Central memory CD8-positive, alpha-beta T cell (primary cell): ENCODE measurements around the gene NPEPL1.
"Not testable (repeated sequence)": the region's sequence is repeated elsewhere in the genome, so short reads cannot be mapped to it uniquely, and the experiment has no call there.

Experiments
- ATAC-seq: fragments of 150-1000 bp; cut with Tn5 transposase; replicated peaks from 2 replicates; pipeline ENCODE4 v1.10.0; 2022; ENCODE audit warnings: mild to moderate bottlenecking, moderate FRiP score, moderate number of reproducible peaks; ENCODE audit not compliant: poor library complexity, severe bottlenecking; ENCODE audit errors: extremely low read depth
- DNase-seq, 2 donors: peaks; one replicate each; pipeline ENCODE4 v3.0.0; 2021; ENCODE audit warnings: low spot score in 2 of 2
- H3K27ac Mint-ChIP-seq: one replicate; pipeline ENCODE4 v1.8.0; 2022; ENCODE audit warnings: low read depth, mild to moderate bottlenecking, moderate library complexity, mixed read lengths
- H3K27me3 Mint-ChIP-seq: one replicate; pipeline ENCODE4 v1.8.0; 2022; ENCODE audit warnings: mixed read lengths
- H3K36me3 Mint-ChIP-seq: one replicate; pipeline ENCODE4 v1.8.0; 2022; ENCODE audit warnings: mild to moderate bottlenecking, moderate library complexity, mixed read lengths; ENCODE audit not compliant: insufficient read depth
- H3K4me1 Mint-ChIP-seq: one replicate; pipeline ENCODE4 v1.8.0; 2022; ENCODE audit warnings: mixed read lengths
- H3K4me3 Mint-ChIP-seq: one replicate; pipeline ENCODE4 v1.8.0; 2022; ENCODE audit warnings: mild to moderate bottlenecking, moderate library complexity, mixed read lengths
- H3K9me3 Mint-ChIP-seq: one replicate; pipeline ENCODE4 v1.8.0; 2022; ENCODE audit warnings: mixed read lengths

Gene NPEPL1

GRCh38 chr20:58740356-58741308 lies 48.0 kb downstream of the NPEPL1 start:
- Mint-ChIP-seq H3K4me1 (no peaks in the 10 kb centered on the region), H3K27ac (no peak overlapping the region), H3K4me3 (no peak overlapping the region), H3K9me3 (no peaks in the 10 kb centered on the region), H3K36me3 (no peaks in the 10 kb centered on the region), H3K27me3 (peaks cover 52% of the 10 kb centered on the region)
- ATAC-seq: no peak
- no peak for DNase-seq

GRCh38 chr20:58741384-58741783 lies 48.8 kb downstream of the NPEPL1 start:
- Mint-ChIP-seq H3K4me3 (no peak overlapping the region), H3K36me3 (no peaks in the 10 kb centered on the region), H3K27me3 (peaks cover 52% of the 10 kb centered on the region), H3K27ac (no peak overlapping the region), H3K9me3 (no peaks in the 10 kb centered on the region), H3K4me1 (no peaks in the 10 kb centered on the region)
- ATAC-seq (no peak), DNase-seq (no peak)

GRCh38 chr20:58742668-58743566 lies 50.3 kb downstream of the NPEPL1 start:
- ATAC-seq (no peak), DNase-seq (no peak)
- no peaks in the 10 kb centered on the region for H3K36me3 Mint-ChIP-seq
- H3K27ac Mint-ChIP-seq: no peak overlapping the region
- H3K4me3 Mint-ChIP-seq: no peak overlapping the region
- H3K27me3 Mint-ChIP-seq: peaks cover 59% of the 10 kb centered on the region
- no peaks in the 10 kb centered on the region for H3K4me1 Mint-ChIP-seq
- no peaks in the 10 kb centered on the region for H3K9me3 Mint-ChIP-seq

- ATAC-seq: no peak
- DNase-seq: no peak
Measured at GRCh38 chr20:58743929-58744534, 51.4 kb downstream of the NPEPL1 start.

GRCh38 chr20:58744836-58745235 lies 52.2 kb downstream of the NPEPL1 start:
- no peak overlapping the region for H3K4me3 Mint-ChIP-seq
- ATAC-seq: no peak

More at GRCh38 chr20:58743929-58744534, 51.4 kb downstream of the NPEPL1 start:
- Mint-ChIP-seq H3K27me3 (peaks cover 69% of the 10 kb centered on the region), H3K9me3 (no peaks in the 10 kb centered on the region), H3K36me3 (no peaks in the 10 kb centered on the region), H3K4me1 (no peaks in the 10 kb centered on the region), H3K4me3 (no peak overlapping the region), H3K27ac (no peak overlapping the region)

GRCh38 chr20:58745391-58745790 lies 52.8 kb downstream of the NPEPL1 start:
- ATAC-seq (no peak), DNase-seq (no peak)
- no peaks in the 10 kb centered on the region for H3K4me1 Mint-ChIP-seq
- H3K36me3 Mint-ChIP-seq: no peaks in the 10 kb centered on the region
- no peak overlapping the region for H3K27ac Mint-ChIP-seq
- no peak overlapping the region for H3K4me3 Mint-ChIP-seq
- no peaks in the 10 kb centered on the region for H3K9me3 Mint-ChIP-seq
- peaks cover 79% of the 10 kb centered on the region for H3K27me3 Mint-ChIP-seq

More at GRCh38 chr20:58744836-58745235, 52.2 kb downstream of the NPEPL1 start:
- DNase-seq: no peak
- H3K4me1 Mint-ChIP-seq: no peaks in the 10 kb centered on the region
- no peak overlapping the region for H3K27ac Mint-ChIP-seq
- H3K36me3 Mint-ChIP-seq: no peaks in the 10 kb centered on the region
- no peaks in the 10 kb centered on the region for H3K9me3 Mint-ChIP-seq
- H3K27me3 Mint-ChIP-seq: peaks cover 73% of the 10 kb centered on the region

GRCh38 chr20:58746620-58747019 lies 54.0 kb downstream of the NPEPL1 start:
- no peak overlapping the region for H3K27ac Mint-ChIP-seq
- H3K27me3 Mint-ChIP-seq: peaks cover 82% of the 10 kb centered on the region
- H3K36me3 Mint-ChIP-seq: no peaks in the 10 kb centered on the region
- no peaks in the 10 kb centered on the region for H3K4me1 Mint-ChIP-seq
- DNase-seq (no peak), ATAC-seq (no peak)
- no peak overlapping the region for H3K4me3 Mint-ChIP-seq
- no peaks in the 10 kb centered on the region for H3K9me3 Mint-ChIP-seq

- H3K9me3 Mint-ChIP-seq: no peaks in the 10 kb centered on the region
- no peaks in the 10 kb centered on the region for H3K36me3 Mint-ChIP-seq
- no peak overlapping the region for H3K27ac Mint-ChIP-seq
- peaks cover 83% of the 10 kb centered on the region for H3K27me3 Mint-ChIP-seq
- no peak for DNase-seq
- no peaks in the 10 kb centered on the region for H3K4me1 Mint-ChIP-seq
- no peak overlapping the region for H3K4me3 Mint-ChIP-seq
- no peak for ATAC-seq
Measured at GRCh38 chr20:58747211-58747610, 54.6 kb downstream of the NPEPL1 start.

GRCh38 chr20:58748618-58749017 lies 56.0 kb downstream of the NPEPL1 start:
- Mint-ChIP-seq H3K9me3 (no peaks in the 10 kb centered on the region), H3K4me3 (no peak overlapping the region), H3K4me1 (no peaks in the 10 kb centered on the region), H3K27me3 (peaks cover 74% of the 10 kb centered on the region), H3K27ac (no peak overlapping the region), H3K36me3 (no peaks in the 10 kb centered on the region)
- DNase-seq (no peak), ATAC-seq (no peak)

- Mint-ChIP-seq H3K27me3 (peaks cover 76% of the 10 kb centered on the region), H3K27ac (no peak overlapping the region), H3K9me3 (no peaks in the 10 kb centered on the region), H3K4me3 (no peak overlapping the region), H3K36me3 (no peaks in the 10 kb centered on the region), H3K4me1 (no peaks in the 10 kb centered on the region)
- no peak for ATAC-seq
- DNase-seq: no peak
Measured at GRCh38 chr20:58749098-58749769, 56.6 kb downstream of the NPEPL1 start.

GRCh38 chr20:58749979-58750378 lies 57.4 kb downstream of the NPEPL1 start:
- H3K4me3 Mint-ChIP-seq: no peak overlapping the region
- H3K27me3 Mint-ChIP-seq: peaks cover 84% of the 10 kb centered on the region

GRCh38 chr20:58750706-58751105 lies 58.1 kb downstream of the NPEPL1 start:
- H3K4me1 Mint-ChIP-seq, H3K9me3 Mint-ChIP-seq, H3K4me3 Mint-ChIP-seq, H3K27ac Mint-ChIP-seq, H3K36me3 Mint-ChIP-seq, ATAC-seq, DNase-seq: not testable (repeated sequence)
- peaks cover 85% of the 10 kb centered on the region for H3K27me3 Mint-ChIP-seq

More at GRCh38 chr20:58749979-58750378, 57.4 kb downstream of the NPEPL1 start:
- Mint-ChIP-seq H3K27ac (no peak overlapping the region), H3K36me3 (no peaks in the 10 kb centered on the region), H3K9me3 (no peaks in the 10 kb centered on the region), H3K4me1 (no peaks in the 10 kb centered on the region)
- ATAC-seq (no peak), DNase-seq (no peak)
